GM19372 (cell line): ENCODE measurements around the gene ADAMTS12.

Source experiments
- ATAC-seq: cut with Tn5 transposase; IDR thresholded peaks from one replicate; pipeline ENCODE4 v1.9.1; 2021; ENCODE audit warnings: mild to moderate bottlenecking, low read depth, moderate library complexity; ENCODE audit not compliant: unreplicated experiment

ADAMTS12 gene

GRCh38 chr5:33766023-33766422, 125.8 kb downstream of the ADAMTS12 start:
- no peak for ATAC-seq

- ATAC-seq = no peak
These were observed 127.0 kb downstream of the ADAMTS12 start for GRCh38 chr5:33764786-33765185.

- ATAC-seq = no peak
These were observed 128.4 kb downstream of the ADAMTS12 start for GRCh38 chr5:33763435-33763834.

GRCh38 chr5:33762859-33763258, 128.9 kb downstream of the ADAMTS12 start:
- no peak for ATAC-seq

GRCh38 chr5:33761139-33761538, 130.7 kb downstream of the ADAMTS12 start:
- no peak for ATAC-seq

GRCh38 chr5:33758737-33759136, 133.1 kb downstream of the ADAMTS12 start:
- ATAC-seq = no peak

- ATAC-seq = no peak
These were observed 135.3 kb downstream of the ADAMTS12 start for GRCh38 chr5:33756491-33756890.

GRCh38 chr5:33755231-33755630, 136.6 kb downstream of the ADAMTS12 start:
- no peak for ATAC-seq

GRCh38 chr5:33753704-33754103, 138.1 kb downstream of the ADAMTS12 start:
- no peak for ATAC-seq

GRCh38 chr5:33748754-33749153, 143.0 kb downstream of the ADAMTS12 start:
- ATAC-seq = no peak

- ATAC-seq = no peak
These were observed 146.6 kb downstream of the ADAMTS12 start for GRCh38 chr5:33745101-33745770.

GRCh38 chr5:33743099-33743498, 148.7 kb downstream of the ADAMTS12 start:
- ATAC-seq = no peak

GRCh38 chr5:33742181-33742580, 149.6 kb downstream of the ADAMTS12 start:
- no peak for ATAC-seq

- no peak for ATAC-seq
These were observed 152.8 kb downstream of the ADAMTS12 start for GRCh38 chr5:33738967-33739366.

GRCh38 chr5:33738097-33738496, 153.7 kb downstream of the ADAMTS12 start:
- no peak for ATAC-seq

- no peak for ATAC-seq
These were observed 154.1 kb downstream of the ADAMTS12 start for GRCh38 chr5:33737697-33738096.

GRCh38 chr5:33737284-33737683, 154.5 kb downstream of the ADAMTS12 start:
- no peak for ATAC-seq

- no peak for ATAC-seq
These were observed 155.3 kb downstream of the ADAMTS12 start for GRCh38 chr5:33736510-33736909.

GRCh38 chr5:33735072-33735471, 156.7 kb downstream of the ADAMTS12 start:
- ATAC-seq = no peak

- ATAC-seq = no peak
These were observed 157.3 kb downstream of the ADAMTS12 start for GRCh38 chr5:33734537-33734936.

GRCh38 chr5:33733225-33733624, 158.6 kb downstream of the ADAMTS12 start:
- ATAC-seq = no peak

- ATAC-seq = no peak
These were observed 165.2 kb downstream of the ADAMTS12 start for GRCh38 chr5:33726422-33727165.
